Esophagus squamous epithelium (tissue), 5 donors: ENCODE measurements around the gene SLCO4C1. TPM values are rescaled to one million over a fixed set of nuclear protein-coding genes. Genes with fewer than 3 reads are reported as not detected.

Source experiments
- DNase-seq: peaks from one replicate; lab custom pipeline; 2025; lab: John Stamatoyannopoulos, UW
- H3K27ac ChIP-seq, 4 donors: fragments of 200-600 bp; sonication (generic); one replicate each; pipeline ENCODE4 v1.5.1; 2016 to 2019; ENCODE audit warnings: mild to moderate bottlenecking in 1 of 4
- H3K27me3 ChIP-seq, 4 donors: fragments of 200-600 bp; sonication (generic); 1 replicate in 3 of 4; 2 replicates in 1 of 4; pipeline versions ENCODE4 v1.5.1 to v1.6.0; 2017 to 2021; ENCODE audit warnings: antibody characterized with exemption in 1 of 4
- H3K36me3 ChIP-seq, 3 donors: fragments of 200-600 bp; sonication (generic); one replicate each; pipeline ENCODE4 v1.5.1; 2016 to 2019
- H3K4me1 ChIP-seq, 3 donors: fragments of 200-600 bp; sonication (generic); one replicate each; pipeline ENCODE4 v1.5.1; 2017 to 2019
- H3K4me3 ChIP-seq, 4 donors: fragments of 200-600 bp; sonication (generic); 1 replicate in 3 of 4; 2 replicates in 1 of 4; pipeline ENCODE4 v1.5.1; 2016 to 2019; ENCODE audit warnings: mild to moderate bottlenecking in 2 of 4, moderate library complexity in 1 of 4
- H3K9me3 ChIP-seq, 3 donors: fragments of 200-600 bp; sonication (generic); one replicate each; pipeline ENCODE4 v1.5.1; 2016 to 2019
- POLR2A ChIP-seq, 4 donors: fragments of 450-650 bp; IDR thresholded peaks; one replicate each; pipeline ENCODE4 v1.6.1; 2017; ENCODE audit warnings: antibody characterized with exemption in 4 of 4, mild to moderate bottlenecking in 4 of 4, moderate library complexity in 3 of 4
- WGBS, 2 donors: methylation state at CpG; one replicate each; pipeline ENCODE4 v1.1.5; 2018; 5-methylcytosine and 5-hydroxymethylcytosine counted together
- intact Hi-C: fragments of 100-400 bp; cut with DNase I; formaldehyde crosslinking; loops from one replicate; pipeline ENCODE4 v1.15.0; 2022
- total RNA-seq, 4 donors: library from RNA; depleted of rRNA; stranded (reverse); fragments of >200 nt; gene quantifications; one replicate each; pipeline ENCODE4 v1.1.0, GENCODE V29; 2016
- TF ChIP-seq, protein P1 (sequence below), 6 experiments: fragments of 450-650 bp in 4 of 6; fragments of 200-600 bp in 2 of 6; sonication (generic) in 2 of 6; IDR thresholded peaks; one replicate each; pipeline ENCODE4 v1.5.1; 2016 to 2019; ENCODE audit warnings: antibody characterized with exemption in 6 of 6, mild to moderate bottlenecking in 4 of 6, moderate library complexity in 4 of 6
- donor health status: DM: yes; HTN: yes; CAD: no.

SLCO4C1 gene
- total RNA-seq, 4 donors from 2014 or later, result 0.19 TPM; not detected in 3

DNA sequence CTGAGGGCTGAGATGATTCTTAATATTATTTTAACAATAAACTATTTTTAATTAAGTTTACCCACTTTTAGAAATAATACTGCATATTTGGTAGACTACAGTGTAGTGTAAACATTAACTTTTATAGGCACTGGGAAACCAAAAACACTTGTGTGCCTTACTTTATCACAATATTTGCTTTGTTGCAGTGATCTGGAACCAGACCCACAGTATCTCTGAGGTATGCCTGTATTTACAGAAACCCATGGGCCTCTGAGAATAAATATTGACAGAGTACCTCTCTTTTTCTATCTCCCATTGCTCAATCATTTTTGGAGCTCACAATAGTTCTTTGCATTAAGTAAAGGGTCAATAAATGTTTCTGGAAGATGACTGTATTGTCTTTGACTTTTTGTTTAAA lies 73.3 kb downstream of the SLCO4C1 start:
- Histone ChIP-seq H3K4me1 (no peaks in the 10 kb centered on the region), H3K36me3 (no peaks in the 10 kb centered on the region), H3K4me3 (no peak overlapping the region), H3K9me3 (no peaks in the 10 kb centered on the region), H3K27ac (no peak overlapping the region), H3K27me3 (no peaks in the 10 kb centered on the region)
- no peak for TF ChIP-seq POLR2A (IDR thresholded peaks at IDR 0.05)
- TF ChIP-seq, protein P1, sequence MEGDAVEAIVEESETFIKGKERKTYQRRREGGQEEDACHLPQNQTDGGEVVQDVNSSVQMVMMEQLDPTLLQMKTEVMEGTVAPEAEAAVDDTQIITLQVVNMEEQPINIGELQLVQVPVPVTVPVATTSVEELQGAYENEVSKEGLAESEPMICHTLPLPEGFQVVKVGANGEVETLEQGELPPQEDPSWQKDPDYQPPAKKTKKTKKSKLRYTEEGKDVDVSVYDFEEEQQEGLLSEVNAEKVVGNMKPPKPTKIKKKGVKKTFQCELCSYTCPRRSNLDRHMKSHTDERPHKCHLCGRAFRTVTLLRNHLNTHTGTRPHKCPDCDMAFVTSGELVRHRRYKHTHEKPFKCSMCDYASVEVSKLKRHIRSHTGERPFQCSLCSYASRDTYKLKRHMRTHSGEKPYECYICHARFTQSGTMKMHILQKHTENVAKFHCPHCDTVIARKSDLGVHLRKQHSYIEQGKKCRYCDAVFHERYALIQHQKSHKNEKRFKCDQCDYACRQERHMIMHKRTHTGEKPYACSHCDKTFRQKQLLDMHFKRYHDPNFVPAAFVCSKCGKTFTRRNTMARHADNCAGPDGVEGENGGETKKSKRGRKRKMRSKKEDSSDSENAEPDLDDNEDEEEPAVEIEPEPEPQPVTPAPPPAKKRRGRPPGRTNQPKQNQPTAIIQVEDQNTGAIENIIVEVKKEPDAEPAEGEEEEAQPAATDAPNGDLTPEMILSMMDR (IDR thresholded peaks at IDR 0.05), result no peak
- DNase-seq, result no peak
- intact Hi-C loops, result no loop called here

DNA sequence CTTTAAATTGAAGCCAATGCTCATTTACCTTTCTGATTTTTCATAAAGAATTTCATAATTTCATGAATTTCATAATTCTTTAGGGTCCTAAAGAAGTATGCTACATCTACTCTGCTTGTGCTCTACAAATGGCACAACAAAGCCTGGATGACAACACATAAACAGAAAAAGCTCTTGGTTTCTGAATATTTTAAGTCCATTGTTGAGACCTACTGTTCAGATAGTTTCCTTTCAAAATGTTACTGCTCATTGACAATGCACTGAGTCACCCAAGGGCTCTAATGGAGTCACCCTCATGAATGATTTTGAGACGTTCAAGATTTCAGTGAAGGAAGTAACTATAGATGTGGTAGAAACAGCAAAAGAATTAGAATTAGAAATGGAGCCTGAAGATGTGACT lies 74.1 kb downstream of the SLCO4C1 start:
- 59 to 89% methylated on average over 1 of the region's 1 CpG for WGBS, 2 donors
- Histone ChIP-seq H3K4me1 (no peaks in the 10 kb centered on the region), H3K36me3 (no peaks in the 10 kb centered on the region), H3K4me3 (no peak overlapping the region), H3K27ac (no peak overlapping the region), H3K9me3 (no peaks in the 10 kb centered on the region), H3K27me3 (no peaks in the 10 kb centered on the region)
- no peak for TF ChIP-seq POLR2A (IDR thresholded peaks at IDR 0.05)
- TF ChIP-seq, protein P1 (IDR thresholded peaks at IDR 0.05), result no peak
- no peak for DNase-seq
- intact Hi-C loops, result no loop called here

DNA sequence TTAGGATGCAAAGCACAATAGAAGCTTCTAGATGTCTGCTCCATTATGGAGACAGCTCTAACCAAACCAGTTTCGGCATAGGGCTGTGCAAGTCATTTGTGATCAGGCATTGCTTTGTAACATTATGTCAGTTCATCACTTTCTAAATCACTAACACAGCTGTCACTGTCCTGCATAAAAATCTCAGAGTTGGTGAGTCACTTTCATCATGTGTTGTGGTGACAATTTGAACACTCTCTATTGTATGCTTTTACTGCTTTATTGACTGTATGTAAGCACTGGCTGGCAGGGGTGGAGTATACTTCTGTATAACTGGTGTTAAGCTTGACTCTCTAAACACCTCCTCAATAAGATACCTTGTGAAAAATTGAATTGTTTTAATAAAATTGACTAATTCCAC lies 77.9 kb downstream of the SLCO4C1 start:
- no peak overlapping the region for H3K4me3 ChIP-seq
- WGBS, 2 donors, result 80 to 83% methylated on average over 1 of the region's 1 CpG
- intact Hi-C loops, result no loop called here

DNA sequence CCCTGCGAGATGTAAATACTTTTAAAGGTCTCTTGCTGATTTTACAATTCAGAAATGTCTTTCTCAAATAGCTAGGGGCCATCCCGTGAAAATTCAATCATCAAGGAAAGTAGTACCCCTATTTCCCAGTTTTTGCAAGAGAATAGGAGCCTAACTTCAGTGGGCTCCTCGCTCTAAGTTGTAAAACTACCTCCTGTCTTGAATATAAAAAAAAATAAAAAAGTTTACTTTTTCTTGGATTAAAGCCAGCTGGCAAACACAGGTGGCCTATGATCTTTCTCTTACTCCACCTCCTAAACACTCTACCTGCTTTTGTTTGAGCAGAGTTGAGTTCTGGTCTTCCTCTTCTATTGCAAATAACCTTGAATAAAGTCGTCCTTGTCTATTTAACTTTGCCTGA lies 79.4 kb downstream of the SLCO4C1 start:
- intact Hi-C loops, result no loop called here
- H3K9me3 ChIP-seq, result no peaks in the 10 kb centered on the region
- H3K27ac ChIP-seq, result no peak overlapping the region
- TF ChIP-seq POLR2A (IDR thresholded peaks at IDR 0.05), result no peak
- TF ChIP-seq, protein P1 (IDR thresholded peaks at IDR 0.05), result no peak
- DNase-seq, result no peak
- no peak overlapping the region for H3K4me3 ChIP-seq
- no peaks in the 10 kb centered on the region for H3K4me1 ChIP-seq
- H3K36me3 ChIP-seq, result no peaks in the 10 kb centered on the region
- no peaks in the 10 kb centered on the region for H3K27me3 ChIP-seq
- WGBS, 2 donors, result 19 to 25% methylated on average over 4 of the region's 4 CpGs

More for the DNA sequence above, 77.9 kb downstream of the SLCO4C1 start:
- Histone ChIP-seq H3K36me3 (no peaks in the 10 kb centered on the region), H3K9me3 (no peaks in the 10 kb centered on the region), H3K27me3 (no peaks in the 10 kb centered on the region), H3K4me1 (no peaks in the 10 kb centered on the region), H3K27ac (no peak overlapping the region)
- TF ChIP-seq POLR2A (IDR thresholded peaks at IDR 0.05), result no peak
- TF ChIP-seq, protein P1 (IDR thresholded peaks at IDR 0.05), result no peak
- DNase-seq, result no peak

DNA sequence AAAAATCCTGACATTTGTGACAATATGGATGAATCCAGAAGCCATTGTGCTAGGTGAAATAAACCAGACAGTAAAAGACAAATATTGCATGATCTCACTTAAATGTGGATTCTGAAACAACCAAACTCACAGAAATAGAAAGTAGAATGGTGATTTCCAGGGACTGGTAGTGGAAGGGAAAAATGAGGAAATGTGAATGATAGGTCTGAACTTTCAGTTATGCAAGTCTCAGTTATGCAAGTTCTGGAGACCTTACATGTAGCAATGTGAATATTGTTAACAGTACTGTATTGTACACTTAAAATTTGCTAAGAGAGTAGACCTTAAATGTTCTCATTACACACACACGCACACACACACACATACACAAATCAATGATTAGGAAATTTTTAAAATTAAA lies 84.9 kb downstream of the SLCO4C1 start:
- WGBS, 2 donors, result 79 to 81% methylated on average over 1 of the region's 1 CpG
- no peak for TF ChIP-seq POLR2A (IDR thresholded peaks at IDR 0.05)
- TF ChIP-seq, protein P1 (IDR thresholded peaks at IDR 0.05), result no peak

More for the DNA sequence above, 84.9 kb downstream of the SLCO4C1 start:
- Histone ChIP-seq H3K9me3 (no peaks in the 10 kb centered on the region), H3K4me1 (no peaks in the 10 kb centered on the region), H3K36me3 (no peaks in the 10 kb centered on the region), H3K4me3 (no peak overlapping the region), H3K27ac (no peak overlapping the region), H3K27me3 (no peaks in the 10 kb centered on the region)
- no peak for DNase-seq
- intact Hi-C loops, result no loop called here
